GM21381 (cell line): ENCODE data around the gene TUFM.
"Not testable (repeated sequence)": the region's sequence is repeated elsewhere in the genome, so short reads cannot be mapped to it uniquely, and the experiment has no call there.

Source experiments
- ATAC-seq: cut with Tn5 transposase; IDR thresholded peaks from one replicate; pipeline ENCODE4 v1.9.1; 2021; ENCODE audit warnings: mild to moderate bottlenecking, moderate library complexity; ENCODE audit not compliant: unreplicated experiment

Gene TUFM

DNA sequence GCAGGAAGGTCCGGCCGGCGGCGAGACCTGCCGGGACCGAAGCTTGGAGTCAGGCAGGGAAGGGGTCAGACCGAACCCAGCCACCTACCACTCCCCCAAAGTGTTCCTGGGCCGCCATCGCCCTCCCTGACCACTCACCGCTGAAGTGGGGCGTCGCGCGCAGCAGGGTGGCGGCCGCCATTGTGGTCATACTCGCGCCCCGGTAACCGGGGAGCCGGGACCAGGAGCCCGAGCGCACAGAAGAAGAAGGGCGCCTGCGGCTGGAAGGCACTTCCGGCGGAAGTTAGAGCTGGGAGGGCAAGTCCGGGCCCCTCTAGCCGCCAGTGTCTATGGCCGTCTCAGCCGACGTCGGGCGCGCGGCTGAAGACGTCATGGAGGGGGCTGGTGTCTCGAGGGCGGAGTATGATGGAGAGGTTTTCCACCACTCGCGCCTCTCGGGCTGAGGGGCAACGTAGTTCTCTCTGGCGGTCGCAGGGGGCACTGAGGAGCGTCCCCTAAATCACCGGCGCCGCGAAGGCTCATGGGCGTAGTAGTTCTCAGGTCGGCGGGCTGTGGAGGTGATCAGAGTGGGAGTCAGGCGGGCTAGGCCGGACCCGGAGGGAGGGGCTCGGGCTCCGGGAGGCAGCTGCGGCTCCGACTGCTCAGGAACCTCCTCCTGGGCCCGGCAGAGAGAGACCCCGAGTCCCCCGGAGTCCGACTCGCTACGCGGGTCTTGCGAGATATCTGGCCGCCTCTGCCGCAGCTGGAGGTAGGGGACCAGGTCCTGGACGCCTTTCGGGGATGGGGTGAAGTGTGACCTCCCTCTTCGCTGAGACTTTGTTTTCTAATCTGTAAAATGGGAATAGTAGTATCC lies at the start of gene TUFM:
Gene TUFM (minus strand): TSS at position 269 of the 853 bp plus-strand sequence. CDS start 79 bp downstream, at position 190.
- peak; percentile 93 for ATAC-seq

DNA sequence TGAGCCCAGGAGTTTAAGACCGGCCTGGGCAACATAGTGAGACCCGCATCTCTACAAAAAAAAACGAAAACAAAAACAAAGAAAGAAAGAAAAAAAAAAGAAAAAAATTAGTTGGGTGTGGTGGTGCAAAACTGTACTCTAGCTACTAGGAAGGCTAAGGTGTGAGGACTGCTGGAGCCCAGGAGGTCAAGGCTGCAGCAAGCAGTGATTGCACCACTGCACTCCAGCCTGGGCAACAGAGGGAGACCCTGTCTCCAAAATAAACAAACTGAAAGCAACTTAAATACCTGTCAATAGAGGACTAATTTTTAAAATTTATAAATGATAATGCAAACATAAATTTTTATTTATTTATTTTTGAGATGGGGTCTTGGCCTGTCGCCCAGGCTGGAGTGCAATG lies 49.5 kb upstream of the TUFM start:
- ATAC-seq, result no peak

DNA sequence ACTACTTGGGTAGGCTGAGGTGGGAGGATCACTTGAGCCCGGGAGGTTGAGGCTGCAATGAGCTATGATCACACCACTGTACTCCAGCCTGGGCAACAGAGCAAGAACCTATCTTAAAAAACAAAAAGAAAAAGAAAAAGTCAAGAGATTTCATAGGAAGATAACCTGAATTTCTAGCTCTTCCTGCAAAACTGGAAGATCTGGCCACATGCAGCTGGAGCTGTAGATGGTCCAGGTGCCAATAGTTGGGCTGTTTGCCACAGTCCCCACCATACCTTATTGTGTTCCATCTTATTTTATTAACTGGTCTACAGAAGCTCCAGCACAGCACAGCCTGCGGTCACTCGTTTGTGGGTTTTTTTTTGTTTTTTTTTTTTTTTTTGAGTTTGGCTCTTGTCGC lies 47.1 kb upstream of the TUFM start:
- ATAC-seq, result no peak

DNA sequence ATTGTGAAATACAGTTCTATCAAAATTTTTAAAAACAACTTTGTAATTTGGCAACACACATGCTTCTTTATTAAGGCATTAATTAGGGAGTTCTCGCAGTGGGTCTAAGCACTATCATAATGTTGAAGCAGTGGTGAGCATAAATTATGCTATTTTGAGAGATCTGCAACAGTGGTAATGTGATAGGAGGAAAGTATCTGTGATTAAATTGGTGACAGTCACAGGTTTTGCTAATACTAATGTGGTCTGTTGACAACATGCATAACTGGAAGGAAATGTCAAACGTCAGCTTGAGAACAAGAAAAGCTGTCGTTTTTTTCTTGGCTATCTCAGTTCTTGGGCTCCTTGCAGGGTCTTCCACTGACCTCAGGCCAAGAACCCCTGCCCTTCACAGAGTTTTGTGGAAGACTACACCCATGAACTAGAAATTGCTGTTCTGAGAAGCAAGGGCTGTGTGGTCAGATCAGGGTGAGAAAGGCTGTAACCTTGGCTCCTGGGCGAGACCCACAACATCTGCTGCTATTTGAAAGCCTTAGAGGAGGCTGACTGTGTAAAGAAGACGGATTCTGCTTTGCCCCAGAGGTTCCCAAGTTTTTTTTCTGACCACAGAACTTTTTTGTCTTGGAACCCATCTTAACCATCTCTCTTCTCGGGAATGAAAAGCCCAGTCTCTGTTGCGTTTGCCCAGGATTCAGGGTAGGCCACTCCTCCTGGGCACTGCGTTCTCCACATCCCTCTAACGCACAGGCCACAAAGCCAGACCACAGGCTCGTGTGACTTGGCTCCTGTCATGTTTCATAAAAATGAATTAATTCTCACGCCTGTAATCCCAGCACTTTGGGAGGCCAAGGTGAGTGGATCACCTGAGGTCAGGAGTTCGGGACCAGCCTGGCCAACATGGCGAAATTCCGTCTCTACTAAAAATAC lies 46.1 kb upstream of the TUFM start:
- no peak for ATAC-seq

DNA sequence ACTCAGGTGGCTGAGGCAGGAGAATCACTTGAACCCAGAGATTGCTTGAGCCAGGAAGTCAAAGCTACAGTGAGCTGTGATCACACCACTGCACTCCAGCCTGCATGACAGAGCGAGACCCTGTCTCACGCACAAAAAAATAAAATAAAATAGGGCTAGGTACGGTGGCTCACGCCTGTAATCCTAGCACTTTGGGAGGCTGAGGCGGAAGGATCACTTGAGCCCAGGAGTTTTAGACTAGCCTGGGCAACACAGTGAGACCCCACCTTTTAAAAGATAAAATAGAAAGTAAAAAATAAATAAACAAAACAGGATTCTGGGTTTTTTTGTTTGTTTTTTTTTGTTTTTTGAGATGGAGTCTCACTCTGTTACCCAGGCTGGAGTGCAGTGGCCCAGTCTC lies 44.2 kb upstream of the TUFM start:
- ATAC-seq, result not testable (repeated sequence)

DNA sequence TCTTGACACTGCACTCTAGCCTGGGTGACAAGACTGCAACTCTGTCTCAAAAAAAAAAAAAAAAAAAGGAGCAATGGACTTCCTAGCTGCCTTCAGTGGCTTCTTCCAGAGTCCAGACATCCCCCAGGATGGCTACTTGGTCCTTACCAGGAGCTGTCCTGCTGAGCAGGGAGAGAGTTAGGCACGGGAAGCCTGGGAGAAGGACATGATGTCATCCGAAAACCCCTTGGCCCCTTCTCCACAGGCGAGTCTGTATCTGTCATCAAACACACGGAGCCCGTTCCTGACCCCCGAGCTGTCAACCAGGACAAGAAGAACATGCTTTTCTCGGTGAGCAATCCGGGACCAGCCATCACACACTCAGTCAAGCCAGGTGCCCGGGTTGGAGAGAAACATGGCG lies 40.8 kb upstream of the TUFM start:
- no peak for ATAC-seq

DNA sequence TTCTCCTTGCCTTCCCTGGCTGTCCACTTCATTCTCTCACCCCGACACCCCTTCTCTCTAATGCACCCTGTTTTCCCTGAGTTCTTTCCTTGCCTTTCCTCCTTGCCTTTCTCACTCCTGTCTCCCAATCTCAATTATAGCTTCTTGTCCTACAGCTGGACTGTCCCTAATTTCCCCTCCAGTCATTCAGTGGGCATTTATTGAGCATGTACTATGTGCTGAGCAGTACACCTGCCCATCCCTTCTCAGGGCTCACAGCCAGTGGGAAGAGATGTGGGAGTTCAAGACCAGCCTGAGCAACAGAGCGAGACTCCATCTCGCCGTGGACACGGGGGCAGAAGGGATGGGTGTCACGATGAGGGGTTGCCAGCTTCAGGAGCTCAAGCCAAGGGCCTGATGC lies 37.9 kb upstream of the TUFM start:
- ATAC-seq, result no peak

DNA sequence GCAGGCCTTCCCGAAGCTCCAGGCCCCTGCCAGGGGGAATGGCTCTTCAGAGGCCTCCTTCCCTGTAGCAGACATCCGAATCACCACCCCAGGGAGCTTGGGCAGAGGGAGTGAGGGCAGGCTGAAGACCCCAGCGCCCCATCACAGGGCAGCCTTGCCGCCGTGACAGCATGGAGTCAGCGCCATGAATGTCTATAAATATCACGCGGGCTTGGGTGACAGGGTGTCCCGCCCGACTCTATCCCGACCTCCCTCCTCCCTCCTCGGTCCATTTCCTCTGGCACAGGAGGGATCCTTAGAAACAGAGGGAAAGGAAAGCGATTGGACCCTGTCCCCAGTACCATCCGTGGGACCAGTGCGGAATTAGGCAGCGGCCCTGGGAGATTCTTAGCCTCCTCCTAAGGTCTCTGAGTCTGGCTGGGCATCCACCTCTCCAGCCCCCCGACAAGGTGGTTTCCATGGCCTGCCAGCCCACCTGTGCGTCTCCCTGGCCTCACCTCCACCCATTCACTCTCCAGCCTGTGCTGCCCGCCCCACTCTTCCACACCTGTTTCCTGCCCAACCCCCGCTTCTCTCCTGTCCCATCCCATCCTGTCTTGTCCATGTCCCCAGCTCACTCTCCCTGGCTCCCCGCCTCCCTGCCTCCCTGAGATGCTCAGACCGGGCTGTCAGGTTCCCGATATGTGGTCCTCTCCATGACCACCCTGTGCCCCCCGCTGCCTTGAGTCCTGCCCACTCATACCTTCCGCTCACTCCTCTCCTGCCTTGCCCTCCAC lies 37.3 kb upstream of the TUFM start:
- no peak for ATAC-seq

DNA sequence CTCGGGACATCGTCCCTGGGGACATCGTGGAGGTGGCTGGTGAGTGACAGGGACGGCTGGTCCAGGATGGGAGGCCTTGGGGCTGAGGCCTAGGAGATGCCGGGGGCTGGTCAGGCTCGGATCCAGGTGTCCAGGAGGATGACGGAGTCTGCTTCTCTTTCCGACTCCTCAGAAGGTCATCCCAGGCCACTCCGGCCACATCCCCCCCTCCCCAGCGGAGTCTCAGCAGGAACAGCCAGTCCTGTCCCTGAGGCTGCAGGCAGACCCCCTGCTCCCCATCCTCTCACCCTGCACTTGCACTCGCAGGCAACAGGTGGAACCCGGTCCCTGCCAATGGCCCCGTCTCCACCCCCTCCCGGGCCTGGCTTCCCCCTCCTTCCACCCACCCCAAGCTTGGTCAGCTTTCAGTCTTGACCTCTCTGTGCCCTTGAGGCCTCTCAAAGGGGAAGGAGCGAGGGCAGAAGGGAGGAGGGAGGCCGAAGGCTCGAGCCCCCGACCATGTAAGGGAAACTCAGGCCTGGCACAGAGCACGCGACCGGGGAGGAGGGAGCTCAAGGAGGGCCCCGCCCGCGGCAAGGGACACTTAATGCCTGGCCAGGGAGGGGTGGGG lies 36.5 kb upstream of the TUFM start:
- no peak for ATAC-seq

DNA sequence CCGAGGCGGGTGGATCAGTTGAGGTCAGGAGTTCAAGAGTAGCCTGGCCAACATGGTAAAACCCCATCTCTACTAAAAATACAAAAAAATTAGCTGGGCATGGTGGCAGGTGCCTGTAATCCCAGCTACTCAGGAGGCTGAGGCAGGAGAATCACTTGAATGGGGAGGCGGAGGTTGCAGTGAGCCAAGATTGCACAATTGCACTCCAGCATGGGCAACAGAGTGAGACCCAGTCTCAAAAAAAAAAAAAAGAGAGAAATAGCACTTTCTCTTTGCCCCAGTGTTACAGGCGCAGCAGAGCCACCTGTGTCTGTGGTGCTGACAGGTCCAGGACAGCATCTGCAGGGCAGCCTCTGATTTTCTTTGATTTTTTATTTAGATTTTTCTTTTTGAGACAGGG lies 35.4 kb upstream of the TUFM start:
- not testable (repeated sequence) for ATAC-seq

DNA sequence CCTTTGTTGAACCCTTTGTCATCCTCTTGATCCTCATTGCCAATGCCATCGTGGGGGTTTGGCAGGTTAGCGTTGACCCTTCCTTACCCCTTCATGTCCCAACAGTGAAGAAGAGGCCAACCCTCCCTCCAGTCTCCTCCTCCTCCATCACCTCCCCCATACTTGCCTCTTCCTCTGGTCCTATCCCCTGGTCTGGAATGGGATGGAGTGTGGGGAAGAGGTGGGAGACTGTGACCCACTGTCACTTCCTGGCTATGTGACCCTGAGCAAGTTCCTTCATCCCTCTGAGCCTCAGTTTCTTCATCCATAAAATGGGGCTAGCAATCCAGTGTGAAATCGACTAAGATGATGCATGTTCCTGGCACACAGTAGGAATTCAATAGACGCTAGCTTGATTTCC lies 34.8 kb upstream of the TUFM start:
- ATAC-seq, result no peak

DNA sequence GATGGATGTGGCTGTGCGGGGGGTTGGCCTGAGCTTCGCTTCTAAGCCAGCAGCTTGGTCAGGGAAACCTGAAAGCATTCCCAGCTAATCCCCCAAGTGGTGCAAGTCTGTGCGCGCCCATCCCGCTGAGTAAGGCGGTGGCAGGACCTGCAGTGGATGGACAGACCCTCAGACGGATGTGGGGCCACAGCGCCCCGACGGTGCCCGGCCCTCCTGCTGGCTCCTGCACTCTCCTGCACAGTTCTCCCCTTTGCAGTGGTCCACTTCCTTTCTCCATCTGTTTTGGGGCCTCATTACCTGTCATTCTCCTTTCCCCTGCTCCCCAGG lies 34.4 kb upstream of the TUFM start:
- ATAC-seq, result no peak

DNA sequence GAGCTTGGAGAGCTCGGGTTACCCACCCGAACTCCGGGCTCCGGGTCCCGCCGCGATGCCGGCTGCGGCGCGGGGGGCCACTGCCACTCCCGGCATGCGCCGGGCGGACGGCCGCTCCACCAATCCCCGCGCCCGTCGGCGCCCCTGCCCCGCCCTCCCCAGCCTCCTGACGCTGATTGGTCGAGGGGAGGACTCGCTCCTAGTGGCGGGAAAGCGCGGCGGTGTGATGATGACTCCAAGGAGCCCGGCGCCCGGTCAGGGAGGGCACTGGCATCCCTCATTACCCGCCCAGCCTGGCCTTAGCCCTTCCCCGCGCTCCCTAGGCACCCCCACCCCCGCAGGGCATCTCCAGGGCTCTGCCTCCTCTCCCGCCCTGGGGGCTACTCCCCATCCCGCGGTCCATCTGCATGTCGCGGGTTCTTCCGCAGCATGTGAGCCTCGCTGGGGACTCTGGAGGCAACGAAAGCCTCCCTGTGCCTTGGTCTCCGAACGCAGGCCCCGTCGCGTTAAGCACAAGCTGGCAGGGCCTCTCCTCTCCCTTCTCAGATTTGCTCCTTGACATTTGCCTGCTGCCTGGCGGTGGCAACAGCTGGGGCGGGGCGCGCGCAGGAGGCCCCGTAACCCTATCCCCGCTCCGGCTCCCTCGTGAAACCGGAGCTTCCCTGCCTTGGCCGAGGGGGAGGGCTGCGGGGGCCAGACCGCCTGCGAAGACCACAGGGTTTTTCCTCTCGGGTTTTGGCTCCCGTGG lies 33.9 kb upstream of the TUFM start:
- ATAC-seq, result peak; percentile 89

DNA sequence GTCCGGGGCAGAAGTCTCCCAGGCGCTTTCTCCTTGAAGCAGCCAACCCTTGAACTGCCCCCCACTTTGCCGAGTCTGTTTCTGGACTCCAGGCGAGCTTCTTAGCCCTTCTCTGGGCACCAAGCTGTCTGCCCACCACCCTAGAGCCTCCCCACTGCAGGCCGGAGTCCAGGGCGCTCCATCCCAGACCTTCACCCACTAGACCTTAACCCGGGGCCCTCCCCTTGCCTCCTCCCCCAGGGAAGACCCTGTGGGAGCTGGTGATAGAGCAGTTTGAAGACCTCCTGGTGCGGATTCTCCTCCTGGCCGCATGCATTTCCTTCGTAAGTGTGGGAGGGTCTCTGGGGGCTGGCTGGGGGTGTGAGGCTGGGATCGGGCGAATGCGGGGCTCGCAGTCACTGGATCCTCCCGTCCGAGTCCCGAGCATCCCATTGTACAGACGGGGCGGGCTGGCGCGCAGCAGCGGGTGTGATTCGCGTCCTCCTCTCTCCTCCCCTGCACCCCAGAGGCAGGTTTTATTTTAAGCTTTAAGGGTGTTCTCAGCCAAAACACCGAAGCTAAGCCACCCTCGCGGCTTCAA lies 33.2 kb upstream of the TUFM start:
- peak; percentile 30 for ATAC-seq

DNA sequence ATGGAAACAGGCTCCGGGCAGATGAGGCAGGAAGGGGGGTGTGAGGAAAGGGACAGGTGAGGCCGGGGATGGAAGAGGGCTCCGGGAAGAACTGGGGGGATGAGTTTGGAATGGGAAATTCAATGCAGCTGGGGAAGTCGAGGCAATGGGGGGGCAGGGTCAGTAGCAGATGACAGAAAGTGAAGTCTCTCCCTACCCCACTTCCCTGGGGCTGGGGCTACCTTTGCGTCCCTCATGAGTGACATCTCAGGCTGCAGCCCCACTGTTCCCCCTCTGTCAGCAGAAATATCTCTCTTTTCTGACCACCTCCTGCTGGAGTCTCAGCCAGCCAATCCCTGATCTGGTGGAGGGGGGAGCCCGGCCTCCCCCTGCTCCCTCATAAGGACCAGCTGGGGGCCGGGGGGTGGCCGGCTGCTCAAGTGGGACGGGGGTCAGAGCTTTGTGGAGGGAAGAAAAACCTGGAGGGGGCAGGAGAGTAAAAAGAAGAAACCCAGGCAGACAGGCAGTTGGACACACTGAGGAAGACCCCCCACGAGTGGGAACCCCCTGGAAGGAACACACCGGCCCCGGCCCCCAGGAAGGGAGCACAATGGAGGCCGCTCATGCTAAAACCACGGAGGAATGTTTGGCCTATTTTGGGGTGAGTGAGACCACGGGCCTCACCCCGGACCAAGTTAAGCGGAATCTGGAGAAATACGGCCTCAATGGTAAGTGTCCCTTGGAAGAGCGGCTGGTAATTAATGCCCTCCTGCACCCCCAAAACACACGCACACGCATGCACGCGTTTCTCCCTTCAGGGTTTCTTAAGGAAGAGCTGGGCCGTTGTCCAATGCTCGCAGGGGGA lies 32.2 kb upstream of the TUFM start, which contains the start of gene ATP2A1:
Gene ATP2A1 (plus strand): TSS at position 406 of the 844 bp plus-strand sequence. CDS start 184 bp downstream, at position 590.
- no peak for ATAC-seq

DNA sequence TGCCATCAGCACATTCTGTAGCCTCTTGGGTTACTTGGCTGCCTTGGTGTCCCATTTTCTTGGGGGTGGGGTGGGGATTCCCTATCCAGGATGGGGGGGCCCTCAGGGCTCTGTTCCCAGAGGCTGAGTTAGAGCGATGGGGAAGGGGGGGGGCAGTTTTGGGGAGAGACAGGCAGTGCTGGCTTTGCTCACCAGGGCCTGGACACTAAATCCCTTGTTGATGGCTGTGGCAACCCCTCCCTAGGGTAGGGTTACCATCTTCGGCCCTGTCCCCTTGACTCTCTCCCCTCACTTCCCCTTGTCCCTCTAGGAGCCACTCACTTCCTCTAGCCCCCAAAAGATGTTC lies 31.5 kb upstream of the TUFM start:
- ATAC-seq, result no peak

DNA sequence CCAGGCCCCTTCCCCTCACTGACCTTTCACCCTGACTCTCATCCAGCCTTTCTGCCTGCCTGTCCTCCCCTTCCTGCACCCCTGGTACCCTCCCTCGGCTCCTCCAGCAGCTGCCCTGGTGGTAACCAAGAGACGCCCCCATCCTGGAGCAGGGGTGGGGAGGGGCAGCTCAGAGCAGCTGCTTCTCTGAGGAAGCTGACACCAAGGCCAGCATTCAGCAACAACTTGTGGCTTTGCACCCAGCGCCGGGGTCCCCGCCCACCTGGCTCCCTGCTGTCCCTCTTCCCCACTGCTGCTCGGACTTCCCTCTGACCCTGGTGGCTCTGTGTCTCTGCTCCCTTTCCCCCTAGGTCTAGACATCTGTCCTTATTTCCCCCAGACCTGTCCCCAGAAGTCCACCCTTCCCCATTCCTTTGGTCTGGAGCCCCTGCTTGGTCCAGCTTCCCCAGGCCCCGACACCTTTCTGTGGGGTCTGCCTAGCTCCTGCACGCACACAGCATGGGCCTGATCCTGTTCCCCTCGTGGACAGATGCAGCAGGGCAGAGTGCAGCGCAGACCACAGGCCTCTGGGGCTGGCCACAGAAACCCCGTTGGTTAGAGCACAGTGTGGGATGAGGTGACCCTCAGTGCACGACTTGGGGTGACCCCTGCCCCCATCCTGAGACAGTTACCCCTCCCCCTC lies 31.0 kb upstream of the TUFM start:
- ATAC-seq, result no peak

DNA sequence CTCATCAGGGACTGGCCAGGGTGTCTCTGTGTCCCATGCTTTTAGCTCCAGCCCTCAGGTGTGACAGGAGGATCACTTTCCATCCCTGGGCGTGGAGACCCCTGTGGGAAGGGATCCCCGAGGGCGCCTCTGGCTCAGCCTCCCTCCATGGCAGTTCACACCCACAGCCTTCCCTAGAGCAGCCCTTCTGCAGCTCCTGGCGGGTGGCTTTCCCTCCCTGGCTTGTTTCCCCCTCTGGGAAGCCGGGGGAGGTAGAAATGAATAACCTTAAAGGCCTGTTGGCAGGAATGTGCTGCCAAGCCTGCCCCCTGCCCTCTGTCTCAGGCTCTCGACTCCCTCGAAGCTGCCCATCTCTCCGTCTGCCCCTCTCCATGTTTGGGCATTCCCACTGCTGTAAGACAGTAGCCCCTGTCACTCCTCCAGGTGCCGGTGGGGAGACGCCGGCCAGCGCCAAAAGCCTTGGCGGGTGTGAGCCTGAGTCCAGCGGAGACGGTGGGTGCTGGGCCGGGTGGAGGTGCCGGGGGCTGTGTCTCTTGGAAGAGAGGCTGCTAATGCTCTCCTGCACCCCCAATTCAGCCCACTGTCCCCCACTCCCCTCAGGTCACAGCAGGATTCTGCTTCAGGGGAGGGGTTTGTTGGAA lies 30.0 kb upstream of the TUFM start:
- no peak for ATAC-seq
